HEK293 (cell line): Measurements from ENCODE around the gene ZNF236.

Source experiments
- CTCF ChIA-PET: fragments of 350-600 bp; formaldehyde crosslinking; extraction: SDS; loops from one replicate; lab custom pipeline; 2021; ENCODE audit warnings: antibody characterized with exemption; lab: Yijun Ruan, JAX
- POLR2A ChIA-PET: fragments of 300-600 bp; formaldehyde crosslinking; extraction: SDS; loops from one replicate; lab custom pipeline; 2020; ENCODE audit warnings: antibody characterized with exemption, inconsistent platforms; lab: Yijun Ruan, JAX
- H3K27ac ChIP-seq: fragments of 200-500 bp; sonication (Bioruptor generic); 2 replicates; pipeline ENCODE4 v1.5.1; 2014; ENCODE audit warnings: low read depth, low read length, control low read depth, inconsistent platforms; ENCODE audit errors: extremely low read depth
- H3K36me3 ChIP-seq, 2 experiments: fragments of 200-500 bp in 1 of 2; sonication (Bioruptor generic) in 1 of 2; 1 replicate in 1 of 2; 2 replicates in 1 of 2; pipeline ENCODE4 v1.5.1; 2014 to 2017; ENCODE audit warnings: inconsistent platforms in 2 of 2, low read length in 2 of 2; ENCODE audit not compliant: control insufficient read depth in 2 of 2, insufficient read depth in 1 of 2
- H3K4me1 ChIP-seq: fragments of 200-500 bp; sonication (Bioruptor generic); 2 replicates; pipeline ENCODE4 v1.5.1; 2014; ENCODE audit warnings: mild to moderate bottlenecking, low read length, inconsistent platforms; ENCODE audit not compliant: control insufficient read depth, insufficient read depth
- H3K4me3 ChIP-seq: 2 replicates; pipeline ENCODE4 v1.5.1; 2011; ENCODE audit warnings: low read depth, mild to moderate bottlenecking, control low read depth, low read length, moderate library complexity
- H3K9me3 ChIP-seq: fragments of 200-500 bp; sonication (Bioruptor generic); 2 replicates; pipeline ENCODE4 v1.5.1; 2014; ENCODE audit warnings: low read depth, low read length, inconsistent platforms; ENCODE audit not compliant: control insufficient read depth, insufficient read depth
- GLI4 ChIP-seq: fragments of 450-650 bp; formaldehyde crosslinking; IDR thresholded peaks from 2 replicates; pipeline ENCODE4 v1.5.1; 2016; ENCODE audit warnings: missing biosample characterization, missing genetic modification characterization
- KLF9 ChIP-seq: fragments of 450-650 bp; formaldehyde crosslinking; IDR thresholded peaks from 2 replicates; pipeline ENCODE4 v1.5.1; 2016; ENCODE audit warnings: missing biosample characterization, missing genetic modification characterization, low read depth
- TRIM28 ChIP-seq: IDR thresholded peaks from 2 replicates; pipeline ENCODE4 v1.6.1; 2011; ENCODE audit warnings: low read length, control low read depth, borderline replicate concordance
- ZBTB1 ChIP-seq: fragments of 450-650 bp; formaldehyde crosslinking; IDR thresholded peaks from 2 replicates; pipeline ENCODE4 v1.5.1; 2016; ENCODE audit warnings: missing biosample characterization, missing genetic modification characterization
- ZNF132 ChIP-seq: fragments of 450-650 bp; formaldehyde crosslinking; IDR thresholded peaks from 2 replicates; pipeline ENCODE4 v1.5.1; 2017; ENCODE audit warnings: missing biosample characterization, missing genetic modification characterization, borderline replicate concordance
- ZNF184 ChIP-seq: fragments of 450-650 bp; IDR thresholded peaks from 2 replicates; pipeline ENCODE4 v1.5.1; 2018; ENCODE audit warnings: missing biosample characterization, mild to moderate bottlenecking, missing genetic modification characterization
- ZNF302 ChIP-seq: fragments of 450-650 bp; formaldehyde crosslinking; IDR thresholded peaks from 2 replicates; pipeline ENCODE4 v1.5.1; 2016; ENCODE audit warnings: missing biosample characterization, missing genetic modification characterization, low read depth
- ZNF362 ChIP-seq: fragments of 450-650 bp; formaldehyde crosslinking; IDR thresholded peaks from 2 replicates; pipeline ENCODE4 v1.5.1; 2016; ENCODE audit warnings: missing biosample characterization, missing genetic modification characterization
- ZNF501 ChIP-seq: fragments of 450-650 bp; formaldehyde crosslinking; IDR thresholded peaks from 2 replicates; pipeline ENCODE4 v1.5.1; 2016; ENCODE audit warnings: missing biosample characterization, missing genetic modification characterization
- ZNF521 ChIP-seq: fragments of 450-650 bp; formaldehyde crosslinking; IDR thresholded peaks from 2 replicates; pipeline ENCODE4 v1.5.1; 2017; ENCODE audit warnings: missing biosample characterization, mild to moderate bottlenecking, missing genetic modification characterization
- ZNF548 ChIP-seq: fragments of 450-650 bp; formaldehyde crosslinking; IDR thresholded peaks from 2 replicates; pipeline ENCODE4 v1.5.1; 2016; ENCODE audit warnings: missing biosample characterization, missing genetic modification characterization
- ZNF558 ChIP-seq: fragments of 450-650 bp; formaldehyde crosslinking; IDR thresholded peaks from 2 replicates; pipeline ENCODE4 v1.5.1; 2016; ENCODE audit warnings: missing biosample characterization, missing genetic modification characterization
- ZNF560 ChIP-seq: fragments of 450-650 bp; formaldehyde crosslinking; IDR thresholded peaks from 2 replicates; pipeline ENCODE4 v1.5.1; 2017; ENCODE audit warnings: missing biosample characterization, missing genetic modification characterization, borderline replicate concordance
- ZNF600 ChIP-seq: fragments of 450-650 bp; formaldehyde crosslinking; IDR thresholded peaks from 2 replicates; pipeline ENCODE4 v1.5.1; 2016; ENCODE audit warnings: missing biosample characterization, missing genetic modification characterization
- ZNF621 ChIP-seq: fragments of 450-650 bp; formaldehyde crosslinking; IDR thresholded peaks from 2 replicates; pipeline ENCODE4 v1.5.1; 2017; ENCODE audit warnings: missing biosample characterization, missing genetic modification characterization
- ZNF777 ChIP-seq: fragments of 450-650 bp; formaldehyde crosslinking; IDR thresholded peaks from 2 replicates; pipeline ENCODE4 v1.5.1; 2017; ENCODE audit warnings: missing biosample characterization, missing genetic modification characterization, borderline replicate concordance
- ZNF837 ChIP-seq: fragments of 450-650 bp; formaldehyde crosslinking; IDR thresholded peaks from 2 replicates; pipeline ENCODE4 v1.5.1; 2016; ENCODE audit warnings: missing biosample characterization, missing genetic modification characterization
- TF ChIP-seq, protein P1 (sequence below): fragments of 450-650 bp; IDR thresholded peaks from 2 replicates; pipeline ENCODE4 v1.5.1; 2018; ENCODE audit warnings: missing biosample characterization, mild to moderate bottlenecking, missing genetic modification characterization

The ZNF236 gene

DNA sequence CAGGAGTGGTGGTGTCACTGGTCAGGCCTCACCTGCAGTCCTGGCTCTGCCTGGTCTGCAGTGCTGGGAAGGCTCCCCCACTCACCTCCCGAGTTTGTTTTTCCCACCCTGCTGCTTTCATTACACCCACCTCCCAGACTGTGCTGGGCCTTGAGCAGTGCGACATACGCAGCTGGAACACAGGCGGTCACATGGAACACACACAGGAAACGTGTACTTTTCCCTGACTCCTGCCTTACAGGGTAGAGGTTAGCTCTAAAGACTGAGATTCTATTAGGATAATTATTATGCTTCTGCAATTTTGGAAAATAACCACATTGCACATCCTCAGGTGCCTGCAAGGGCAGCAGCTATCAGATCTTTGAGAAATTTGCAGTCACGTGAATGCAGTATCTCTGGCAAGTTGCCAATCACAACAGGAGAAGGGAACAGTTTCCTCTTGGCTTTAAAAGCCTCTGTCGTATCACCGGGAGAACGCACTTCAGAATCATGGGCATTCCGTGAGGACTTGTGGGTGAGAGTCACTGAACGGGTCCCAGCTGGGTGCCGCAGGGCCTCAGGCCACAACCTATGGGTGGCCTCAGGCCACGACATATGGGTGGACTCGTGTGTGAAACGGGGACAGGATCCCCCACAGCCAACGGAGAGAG lies 136.5 kb downstream of the ZNF236 start (continued):
- TF ChIP-seq ZNF132 (tag by site-specific recombination), result no peak

- H3K4me3 ChIP-seq, result no peak overlapping the region
- POLR2A ChIA-PET, result interaction anchor here (0.6 kb wide), 1 partner anchor 279 kb away, joined by 3 read pairs; no protein-coding TSS in a partner anchor
Observed at GRCh38 chr18:76959605-76960004, 137.2 kb downstream of the ZNF236 start.

GRCh38 chr18:76960528-76961035 lies 138.2 kb downstream of the ZNF236 start:
- no peak for TF ChIP-seq ZNF837 (tag by site-specific recombination)
- TF ChIP-seq ZNF184 (tag by site-specific recombination), result no peak
- no peak for TF ChIP-seq ZNF302 (tag by site-specific recombination)
- TF ChIP-seq ZNF501, result no peak
- TF ChIP-seq ZNF362, result no peak
- TF ChIP-seq ZNF560 (tag by site-specific recombination), result no peak
- TF ChIP-seq, all 188 proteins: peak for 0
- Histone ChIP-seq H3K4me3 (no peak overlapping the region), H3K9me3 (no peaks in the 10 kb centered on the region), H3K36me3 (peaks cover 9 to 49% of the 10 kb centered on the region in 2 experiments), H3K27ac (no peak overlapping the region), H3K4me1 (peaks cover 11% of the 10 kb centered on the region)
- ChIA-PET POLR2A (no interaction called here), CTCF (interaction anchor here (0.6 to 1.5 kb wide), 2 partner anchors 22 to 39 kb away, joined by 3 to 4 read pairs; no protein-coding TSS in a partner anchor)

More at GRCh38 chr18:76959605-76960004, 137.2 kb downstream of the ZNF236 start:
- peaks cover 11% of the 10 kb centered on the region for H3K4me1 ChIP-seq
- CTCF ChIA-PET, result interaction anchor here (0.5 to 1.9 kb wide), 7 partner anchors 12 to 158 kb away, joined by 3 to 6 read pairs (median 3); no protein-coding TSS in a partner anchor
- no peak overlapping the region for H3K27ac ChIP-seq
- H3K36me3 ChIP-seq, result peaks cover 9 to 51% of the 10 kb centered on the region in 2 experiments
- no peaks in the 10 kb centered on the region for H3K9me3 ChIP-seq
- TF ChIP-seq, protein P1, sequence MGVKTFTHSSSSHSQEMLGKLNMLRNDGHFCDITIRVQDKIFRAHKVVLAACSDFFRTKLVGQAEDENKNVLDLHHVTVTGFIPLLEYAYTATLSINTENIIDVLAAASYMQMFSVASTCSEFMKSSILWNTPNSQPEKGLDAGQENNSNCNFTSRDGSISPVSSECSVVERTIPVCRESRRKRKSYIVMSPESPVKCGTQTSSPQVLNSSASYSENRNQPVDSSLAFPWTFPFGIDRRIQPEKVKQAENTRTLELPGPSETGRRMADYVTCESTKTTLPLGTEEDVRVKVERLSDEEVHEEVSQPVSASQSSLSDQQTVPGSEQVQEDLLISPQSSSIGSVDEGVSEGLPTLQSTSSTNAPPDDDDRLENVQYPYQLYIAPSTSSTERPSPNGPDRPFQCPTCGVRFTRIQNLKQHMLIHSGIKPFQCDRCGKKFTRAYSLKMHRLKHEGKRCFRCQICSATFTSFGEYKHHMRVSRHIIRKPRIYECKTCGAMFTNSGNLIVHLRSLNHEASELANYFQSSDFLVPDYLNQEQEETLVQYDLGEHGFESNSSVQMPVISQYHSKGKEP, result no peak
- TF ChIP-seq ZNF521 (tag by site-specific recombination) (no peak), ZNF548 (no peak), ZNF777 (no peak)

- Histone ChIP-seq H3K4me1 (peaks cover 11% of the 10 kb centered on the region), H3K9me3 (no peaks in the 10 kb centered on the region), H3K4me3 (no peak overlapping the region), H3K27ac (no peak overlapping the region), H3K36me3 (peaks cover 9 to 38% of the 10 kb centered on the region in 2 experiments)
- TF ChIP-seq ZNF621, result no peak
- no peak for TF ChIP-seq GLI4
- no peak for TF ChIP-seq ZBTB1 (tag by site-specific recombination)
- no peak for TF ChIP-seq ZNF558 (tag by site-specific recombination)
- no peak for TF ChIP-seq TRIM28
- TF ChIP-seq ZNF600, result no peak
- TF ChIP-seq KLF9 (tag by site-specific recombination), result no peak
- CTCF ChIA-PET, result interaction anchor here (0.7 to 1.2 kb wide), 5 partner anchors 21 to 170 kb away, joined by 3 to 6 read pairs (median 3); no protein-coding TSS in a partner anchor
- POLR2A ChIA-PET, result no interaction called here
Observed at GRCh38 chr18:76962851-76963250, 140.5 kb downstream of the ZNF236 start.
